Chondrocyte (in vitro differentiated cells): ENCODE data around the gene ADCYAP1. TPM values are rescaled to one million over a fixed set of nuclear protein-coding genes. Genes with fewer than 3 reads are reported as not detected.

Source experiments
- DNase-seq: peaks from one replicate; pipeline ENCODE4 v3.0.0; 2021; ENCODE audit warnings: mixed read lengths, low spot score
- H3K27ac Mint-ChIP-seq: one replicate; pipeline ENCODE4 v1.8.0; 2021; ENCODE audit warnings: mild to moderate bottlenecking, moderate library complexity, mixed read lengths; ENCODE audit not compliant: unreplicated experiment
- H3K27me3 Mint-ChIP-seq: 2 replicates; pipeline ENCODE4 v1.8.0; 2021; ENCODE audit warnings: low read depth, mixed read lengths
- H3K36me3 Mint-ChIP-seq: 2 replicates; pipeline ENCODE4 v1.8.0; 2021; ENCODE audit warnings: low read depth, mixed read lengths
- H3K4me1 Mint-ChIP-seq: 2 replicates; pipeline ENCODE4 v1.8.0; 2021; ENCODE audit warnings: low read depth, mild to moderate bottlenecking, mixed read lengths
- H3K4me3 Mint-ChIP-seq: one replicate; pipeline ENCODE4 v1.8.0; 2021; ENCODE audit warnings: mild to moderate bottlenecking, moderate library complexity, mixed read lengths; ENCODE audit not compliant: unreplicated experiment
- H3K9me3 Mint-ChIP-seq: 2 replicates; pipeline ENCODE4 v1.8.0; 2021; ENCODE audit warnings: low read depth, mixed read lengths
- total RNA-seq: library from RNA; stranded (reverse); gene quantifications from 3 replicates; pipeline ENCODE4 v1.2.1, GENCODE V29; 2021
- TF ChIP-seq, protein P1 (sequence below): fragments of 200-600 bp; sonication (generic); IDR thresholded peaks from 2 replicates; pipeline ENCODE4 v1.5.0; 2021; ENCODE audit warnings: antibody characterized with exemption, mild to moderate bottlenecking, moderate library complexity

ADCYAP1 gene
- total RNA-seq, 1 donor from 2014 or later: not detected

DNA sequence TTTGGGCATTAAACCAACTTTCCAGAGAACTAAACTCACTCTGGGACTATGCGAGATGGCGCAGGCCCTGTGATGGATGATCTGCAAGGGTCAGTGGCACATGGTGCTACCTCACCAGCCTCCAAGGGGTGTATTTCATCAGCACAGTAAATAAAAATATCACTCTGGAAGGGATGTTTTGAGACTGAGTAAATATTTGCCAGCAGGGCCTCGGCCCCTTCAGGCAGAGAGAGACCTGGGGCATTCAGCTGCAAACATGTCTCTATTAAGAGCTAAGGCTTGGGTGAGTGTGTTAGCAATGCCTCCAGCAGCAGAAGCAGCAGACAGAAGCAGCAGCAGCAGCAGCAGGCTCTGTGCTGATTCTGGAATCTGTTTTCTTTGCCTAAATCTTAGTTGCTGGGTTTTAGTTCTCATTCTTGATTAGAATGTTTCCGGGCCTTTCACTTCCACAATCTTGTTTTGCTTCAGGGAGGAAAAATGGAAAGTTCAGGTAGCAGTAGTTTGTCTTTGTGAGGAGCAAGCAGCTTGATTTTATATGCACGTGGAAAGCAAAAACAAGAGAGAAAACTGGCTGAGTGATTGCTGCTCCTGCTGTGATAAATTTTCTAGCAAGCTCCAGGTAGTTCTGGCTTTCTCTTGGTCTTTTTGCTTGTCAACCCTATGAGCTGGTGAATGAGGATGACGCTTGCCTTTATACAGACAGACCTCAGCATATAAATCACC lies 18.6 kb downstream of the ADCYAP1 start:
- Mint-ChIP-seq H3K27ac (no peak overlapping the region), H3K36me3 (no peaks in the 10 kb centered on the region), H3K4me1 (no peaks in the 10 kb centered on the region), H3K4me3 (no peak overlapping the region), H3K27me3 (peaks cover 54% of the 10 kb centered on the region), H3K9me3 (no peaks in the 10 kb centered on the region)
- TF ChIP-seq, protein P1, sequence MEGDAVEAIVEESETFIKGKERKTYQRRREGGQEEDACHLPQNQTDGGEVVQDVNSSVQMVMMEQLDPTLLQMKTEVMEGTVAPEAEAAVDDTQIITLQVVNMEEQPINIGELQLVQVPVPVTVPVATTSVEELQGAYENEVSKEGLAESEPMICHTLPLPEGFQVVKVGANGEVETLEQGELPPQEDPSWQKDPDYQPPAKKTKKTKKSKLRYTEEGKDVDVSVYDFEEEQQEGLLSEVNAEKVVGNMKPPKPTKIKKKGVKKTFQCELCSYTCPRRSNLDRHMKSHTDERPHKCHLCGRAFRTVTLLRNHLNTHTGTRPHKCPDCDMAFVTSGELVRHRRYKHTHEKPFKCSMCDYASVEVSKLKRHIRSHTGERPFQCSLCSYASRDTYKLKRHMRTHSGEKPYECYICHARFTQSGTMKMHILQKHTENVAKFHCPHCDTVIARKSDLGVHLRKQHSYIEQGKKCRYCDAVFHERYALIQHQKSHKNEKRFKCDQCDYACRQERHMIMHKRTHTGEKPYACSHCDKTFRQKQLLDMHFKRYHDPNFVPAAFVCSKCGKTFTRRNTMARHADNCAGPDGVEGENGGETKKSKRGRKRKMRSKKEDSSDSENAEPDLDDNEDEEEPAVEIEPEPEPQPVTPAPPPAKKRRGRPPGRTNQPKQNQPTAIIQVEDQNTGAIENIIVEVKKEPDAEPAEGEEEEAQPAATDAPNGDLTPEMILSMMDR: no peak
- no peak for DNase-seq

DNA sequence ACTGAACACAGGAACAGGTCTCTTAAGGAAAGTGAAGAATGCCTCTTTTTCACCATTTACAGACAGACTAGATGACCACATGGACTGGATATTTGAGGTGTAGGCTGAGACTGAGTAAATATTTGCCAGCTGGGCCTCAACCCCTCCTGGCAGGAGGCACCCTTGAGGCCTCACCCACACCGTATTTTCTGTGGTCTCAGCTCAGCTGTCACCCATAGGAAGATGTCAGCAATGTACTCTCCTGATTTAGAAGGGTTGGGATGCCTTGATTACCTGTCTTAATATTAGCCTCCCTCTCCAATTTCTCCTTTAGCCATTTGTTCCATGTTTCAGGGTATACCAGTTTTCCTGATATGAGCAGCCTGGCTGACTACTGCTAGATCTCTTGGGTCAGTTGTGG lies 20.3 kb downstream of the ADCYAP1 start:
- H3K27ac Mint-ChIP-seq: no peak overlapping the region
- H3K36me3 Mint-ChIP-seq: no peaks in the 10 kb centered on the region
- no peak for DNase-seq
- no peak overlapping the region for H3K4me3 Mint-ChIP-seq
- TF ChIP-seq, protein P1: no peak
- H3K27me3 Mint-ChIP-seq: peaks cover 54% of the 10 kb centered on the region
- H3K9me3 Mint-ChIP-seq: no peaks in the 10 kb centered on the region
- H3K4me1 Mint-ChIP-seq: no peaks in the 10 kb centered on the region

DNA sequence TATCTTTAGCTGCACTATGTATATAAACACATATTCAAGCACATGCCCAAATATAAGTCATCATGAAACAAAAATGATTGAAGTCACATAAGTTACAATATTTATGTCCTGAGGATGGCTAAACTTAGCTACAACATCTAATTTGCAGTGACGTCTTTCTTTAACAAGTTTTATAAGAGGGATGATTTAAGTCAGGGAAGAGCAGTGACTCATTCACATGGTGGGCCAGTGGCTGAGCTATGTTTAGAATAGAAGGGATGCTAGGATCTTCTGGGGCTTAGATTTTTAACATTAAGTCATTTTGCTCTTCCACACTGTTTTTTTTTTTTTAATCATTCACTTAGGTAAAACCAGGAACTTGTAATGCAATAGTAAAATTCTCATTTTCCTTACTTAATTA lies 22.3 kb downstream of the ADCYAP1 start:
- no peak overlapping the region for H3K4me3 Mint-ChIP-seq
- H3K4me1 Mint-ChIP-seq: no peaks in the 10 kb centered on the region
- H3K27ac Mint-ChIP-seq: no peak overlapping the region
- H3K27me3 Mint-ChIP-seq: peaks cover 47% of the 10 kb centered on the region
- DNase-seq: no peak
- no peaks in the 10 kb centered on the region for H3K9me3 Mint-ChIP-seq
- TF ChIP-seq, protein P1: no peak
- H3K36me3 Mint-ChIP-seq: no peaks in the 10 kb centered on the region

DNA sequence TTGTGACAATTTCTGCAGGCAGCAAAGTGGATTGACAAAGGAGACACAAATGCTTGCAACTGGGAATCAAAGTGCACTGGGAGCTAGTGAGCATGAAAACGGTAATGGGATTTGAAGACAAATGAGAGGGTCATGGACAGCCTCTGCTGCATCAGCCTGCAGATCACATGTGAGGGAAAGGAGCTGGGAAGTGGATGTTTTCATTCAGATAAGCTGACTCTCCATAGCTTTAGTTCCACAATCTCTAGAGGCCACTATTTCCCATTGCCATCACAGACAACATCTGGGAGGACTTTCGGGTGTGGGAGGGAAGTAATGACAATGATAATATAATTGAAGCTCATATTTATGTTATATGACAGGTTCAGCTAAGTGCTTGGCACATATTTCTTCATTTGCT lies 28.4 kb downstream of the ADCYAP1 start:
- Mint-ChIP-seq H3K27ac (no peak overlapping the region), H3K9me3 (peaks cover 3% of the 10 kb centered on the region), H3K4me1 (no peaks in the 10 kb centered on the region), H3K4me3 (no peak overlapping the region), H3K27me3 (peaks cover 45% of the 10 kb centered on the region), H3K36me3 (no peaks in the 10 kb centered on the region)
- TF ChIP-seq, protein P1: no peak
- no peak for DNase-seq

DNA sequence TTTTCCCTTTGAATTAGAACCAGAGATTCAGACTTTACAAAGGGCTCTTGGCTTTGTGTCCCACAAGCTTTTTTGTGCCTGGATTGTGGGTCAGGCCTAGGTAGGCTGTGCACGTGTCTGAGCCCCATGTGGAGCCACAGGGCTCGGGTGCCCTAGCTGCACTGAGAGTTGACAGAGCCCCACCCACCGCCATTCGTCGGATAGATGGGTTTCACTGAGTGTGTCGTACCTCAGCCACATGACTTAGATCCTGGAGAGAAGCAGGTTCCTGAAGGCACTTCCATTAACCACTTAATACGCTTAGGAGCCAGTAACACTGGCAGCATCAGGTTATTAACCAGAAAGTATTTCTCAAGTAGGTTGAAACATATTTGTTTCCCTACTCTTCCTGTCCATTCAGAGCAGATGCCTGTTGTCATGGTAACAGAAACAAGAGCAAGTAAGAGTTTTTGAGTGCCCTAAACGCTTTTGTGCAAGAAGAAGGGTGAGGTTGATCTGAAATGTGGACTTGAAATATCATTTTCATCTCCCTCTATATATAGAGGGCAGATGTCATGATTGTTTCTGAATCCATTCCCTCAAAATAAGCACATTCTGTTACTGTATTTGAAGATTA lies 30.0 kb downstream of the ADCYAP1 start:
- H3K4me1 Mint-ChIP-seq: no peaks in the 10 kb centered on the region
- peaks cover 3% of the 10 kb centered on the region for H3K9me3 Mint-ChIP-seq
- no peak overlapping the region for H3K4me3 Mint-ChIP-seq
- peaks cover 41% of the 10 kb centered on the region for H3K27me3 Mint-ChIP-seq
- no peak overlapping the region for H3K27ac Mint-ChIP-seq
- TF ChIP-seq, protein P1: no peak
- H3K36me3 Mint-ChIP-seq: peaks cover 1% of the 10 kb centered on the region
- no peak for DNase-seq
